ENCODE measurements around the gene FAF1.

DNA sequence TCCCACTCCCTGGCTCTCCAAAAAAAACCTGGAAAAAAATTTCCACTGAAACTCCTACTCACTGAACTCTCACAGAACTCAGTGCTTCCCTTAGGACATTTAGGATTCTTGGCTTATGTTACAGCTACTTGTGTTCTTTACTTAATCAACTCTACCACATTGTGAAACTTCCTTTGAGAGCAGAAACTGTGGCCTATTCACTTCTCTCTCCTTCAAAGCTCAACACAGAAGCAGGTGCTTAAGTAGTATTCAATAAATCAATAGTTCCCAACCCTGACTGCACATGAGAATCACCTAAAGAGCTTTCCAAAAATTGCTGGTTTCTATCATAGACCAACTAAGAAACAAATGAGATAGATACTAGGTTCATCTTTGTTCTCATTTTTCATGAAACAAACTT, 468.9 kb downstream of the FAF1 start:
- TF ChIP-seq POLR2A (IDR thresholded peaks at IDR 0.05; ENCODE audit: extremely low read depth, insufficient read length) = no peak
- TF ChIP-seq, protein P1, sequence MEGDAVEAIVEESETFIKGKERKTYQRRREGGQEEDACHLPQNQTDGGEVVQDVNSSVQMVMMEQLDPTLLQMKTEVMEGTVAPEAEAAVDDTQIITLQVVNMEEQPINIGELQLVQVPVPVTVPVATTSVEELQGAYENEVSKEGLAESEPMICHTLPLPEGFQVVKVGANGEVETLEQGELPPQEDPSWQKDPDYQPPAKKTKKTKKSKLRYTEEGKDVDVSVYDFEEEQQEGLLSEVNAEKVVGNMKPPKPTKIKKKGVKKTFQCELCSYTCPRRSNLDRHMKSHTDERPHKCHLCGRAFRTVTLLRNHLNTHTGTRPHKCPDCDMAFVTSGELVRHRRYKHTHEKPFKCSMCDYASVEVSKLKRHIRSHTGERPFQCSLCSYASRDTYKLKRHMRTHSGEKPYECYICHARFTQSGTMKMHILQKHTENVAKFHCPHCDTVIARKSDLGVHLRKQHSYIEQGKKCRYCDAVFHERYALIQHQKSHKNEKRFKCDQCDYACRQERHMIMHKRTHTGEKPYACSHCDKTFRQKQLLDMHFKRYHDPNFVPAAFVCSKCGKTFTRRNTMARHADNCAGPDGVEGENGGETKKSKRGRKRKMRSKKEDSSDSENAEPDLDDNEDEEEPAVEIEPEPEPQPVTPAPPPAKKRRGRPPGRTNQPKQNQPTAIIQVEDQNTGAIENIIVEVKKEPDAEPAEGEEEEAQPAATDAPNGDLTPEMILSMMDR (IDR thresholded peaks at IDR 0.05; ENCODE audit: low read depth, low read length) = no peak
- TF ChIP-seq, protein P2, sequence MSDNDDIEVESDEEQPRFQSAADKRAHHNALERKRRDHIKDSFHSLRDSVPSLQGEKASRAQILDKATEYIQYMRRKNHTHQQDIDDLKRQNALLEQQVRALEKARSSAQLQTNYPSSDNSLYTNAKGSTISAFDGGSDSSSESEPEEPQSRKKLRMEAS (IDR thresholded peaks at IDR 0.05; ENCODE audit: low read depth, low read length) = no peak
